ENCODE data around the gene HS6ST1. TPM values are rescaled to one million over a fixed set of nuclear protein-coding genes. Genes with fewer than 3 reads are reported as not detected.
A peak's percentile ranks its signal among the peaks of the same experiment; 100 is the strongest.

Gene HS6ST1
- total RNA-seq, 2 donors from 2014 or later: 25.4 to 44.8 TPM

DNA sequence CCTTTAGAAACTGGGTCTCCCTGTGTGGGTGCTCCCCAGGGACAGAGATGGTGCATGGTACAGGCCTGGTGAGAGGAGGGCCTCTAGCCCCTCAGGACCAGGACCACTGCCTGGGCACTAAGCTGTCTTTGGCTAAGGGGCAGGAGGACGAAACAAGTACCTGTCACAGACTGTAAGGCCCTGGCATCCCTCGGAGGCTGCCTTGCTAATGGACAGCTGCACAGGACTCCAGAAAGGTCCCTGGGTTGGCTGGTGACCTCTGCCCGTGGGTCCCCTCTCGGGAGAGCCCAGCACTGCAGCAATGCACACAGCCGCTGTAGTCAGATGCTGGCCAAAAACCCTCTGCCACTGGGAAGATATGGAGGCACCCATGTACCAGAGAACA, 14.3 kb downstream of the HS6ST1 start:
- TF ChIP-seq POLR2A (IDR thresholded peaks at IDR 0.05): no peak
- TF ChIP-seq, protein P1, sequence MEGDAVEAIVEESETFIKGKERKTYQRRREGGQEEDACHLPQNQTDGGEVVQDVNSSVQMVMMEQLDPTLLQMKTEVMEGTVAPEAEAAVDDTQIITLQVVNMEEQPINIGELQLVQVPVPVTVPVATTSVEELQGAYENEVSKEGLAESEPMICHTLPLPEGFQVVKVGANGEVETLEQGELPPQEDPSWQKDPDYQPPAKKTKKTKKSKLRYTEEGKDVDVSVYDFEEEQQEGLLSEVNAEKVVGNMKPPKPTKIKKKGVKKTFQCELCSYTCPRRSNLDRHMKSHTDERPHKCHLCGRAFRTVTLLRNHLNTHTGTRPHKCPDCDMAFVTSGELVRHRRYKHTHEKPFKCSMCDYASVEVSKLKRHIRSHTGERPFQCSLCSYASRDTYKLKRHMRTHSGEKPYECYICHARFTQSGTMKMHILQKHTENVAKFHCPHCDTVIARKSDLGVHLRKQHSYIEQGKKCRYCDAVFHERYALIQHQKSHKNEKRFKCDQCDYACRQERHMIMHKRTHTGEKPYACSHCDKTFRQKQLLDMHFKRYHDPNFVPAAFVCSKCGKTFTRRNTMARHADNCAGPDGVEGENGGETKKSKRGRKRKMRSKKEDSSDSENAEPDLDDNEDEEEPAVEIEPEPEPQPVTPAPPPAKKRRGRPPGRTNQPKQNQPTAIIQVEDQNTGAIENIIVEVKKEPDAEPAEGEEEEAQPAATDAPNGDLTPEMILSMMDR (IDR thresholded peaks at IDR 0.05): no peak
- peaks cover 75% of the 10 kb centered on the region for H3K4me1 ChIP-seq
- intact Hi-C loops (cut with DNase I): no loop called here
- no peak overlapping the region for H3K4me3 ChIP-seq
- H3K27me3 ChIP-seq: no peaks in the 10 kb centered on the region
- H3K9me3 ChIP-seq: no peaks in the 10 kb centered on the region
- peak overlapping the region in 2 of 4 donors; percentile 59 to 73 for H3K27ac ChIP-seq
- no peak for ATAC-seq
- peak in 1 of 4 donors; percentile 9 for DNase-seq
- 77 to 79% methylated on average over 4 to 5 of the region's 5 CpGs for WGBS, 2 donors
- H3K36me3 ChIP-seq (replicated peaks in 1 of 2; ENCODE audit: insufficient read depth in 1 of 2, low read depth in 2 of 2): no peaks in the 10 kb centered on the region

DNA sequence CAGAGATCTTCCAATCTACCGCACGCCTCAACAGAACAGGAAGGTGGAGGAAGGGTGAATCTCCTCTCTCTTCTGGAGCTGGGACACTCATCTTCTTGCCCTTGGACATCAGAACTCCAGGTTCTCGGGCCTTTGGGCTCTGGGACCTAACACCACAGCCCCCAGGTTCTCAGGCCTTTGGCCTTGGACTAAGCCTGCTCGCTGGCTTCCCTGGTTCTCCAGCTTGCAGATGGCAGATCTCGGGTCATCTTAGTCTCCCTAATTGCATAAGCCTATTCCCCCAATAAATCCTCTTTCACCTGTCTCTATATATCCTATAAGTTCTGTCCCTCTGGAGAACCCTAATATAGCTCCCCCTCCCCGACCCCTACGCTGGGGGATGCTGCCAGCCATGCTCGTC, 14.8 kb downstream of the HS6ST1 start:
- H3K4me1 ChIP-seq: peaks cover 73% of the 10 kb centered on the region
- ATAC-seq: no peak

DNA sequence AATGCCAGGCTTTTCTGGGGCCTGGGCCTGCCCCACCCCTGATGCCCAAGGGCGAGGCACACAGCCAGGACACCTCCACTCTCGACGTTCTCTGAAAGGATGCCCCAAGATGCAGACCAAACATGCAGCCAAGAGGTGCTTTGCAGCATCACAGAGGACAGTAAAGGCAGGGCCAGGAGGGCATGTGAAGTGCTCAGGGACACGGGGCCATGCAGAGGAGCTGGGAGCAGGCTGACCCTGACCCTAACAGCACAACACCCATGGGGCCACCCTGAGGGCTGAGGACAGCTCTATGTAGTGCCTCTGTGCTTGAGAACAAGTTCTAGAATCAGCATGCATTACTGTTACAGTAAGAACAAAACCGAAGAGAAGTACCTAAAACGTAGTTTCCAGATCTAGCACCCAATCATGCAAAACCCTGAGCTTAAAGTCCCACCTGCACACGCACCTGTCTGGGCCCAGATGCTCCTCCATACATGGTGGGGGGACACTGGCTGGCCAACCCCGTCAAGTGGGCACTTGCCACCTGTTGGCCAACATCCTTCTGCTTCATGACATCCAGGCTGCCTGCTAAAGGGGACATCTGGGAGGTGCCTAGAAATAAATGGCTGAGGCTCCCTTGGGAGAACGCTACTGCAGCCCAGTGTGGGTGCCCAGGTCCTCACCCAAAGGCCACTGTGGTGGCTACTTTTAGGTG, 15.4 kb downstream of the HS6ST1 start:
- no peak for ATAC-seq
- peaks cover 66% of the 10 kb centered on the region for H3K4me1 ChIP-seq
- 71 to 92% methylated on average over 5 to 9 of the region's 9 CpGs for WGBS, 2 donors
- no peaks in the 10 kb centered on the region for H3K9me3 ChIP-seq
- TF ChIP-seq, protein P1 (IDR thresholded peaks at IDR 0.05): no peak
- no peak for TF ChIP-seq POLR2A (IDR thresholded peaks at IDR 0.05)
- no peaks in the 10 kb centered on the region for H3K36me3 ChIP-seq (replicated peaks in 1 of 2; ENCODE audit: insufficient read depth in 1 of 2, low read depth in 2 of 2)
- no peak overlapping the region for H3K27ac ChIP-seq
- H3K27me3 ChIP-seq: no peaks in the 10 kb centered on the region
- no peak for DNase-seq
- H3K4me3 ChIP-seq: no peak overlapping the region
- intact Hi-C loops (cut with DNase I): no loop called here

More for the DNA sequence above, 14.8 kb downstream of the HS6ST1 start:
- Histone ChIP-seq H3K9me3 (no peaks in the 10 kb centered on the region), H3K36me3 (replicated peaks in 1 of 2; ENCODE audit: insufficient read depth in 1 of 2, low read depth in 2 of 2) (no peaks in the 10 kb centered on the region), H3K27me3 (no peaks in the 10 kb centered on the region), H3K27ac (peak overlapping the region in 1 of 4 donors; percentile 59), H3K4me3 (no peak overlapping the region)
- DNase-seq: peak in 1 of 4 donors; percentile 0
- intact Hi-C loops (cut with DNase I): no loop called here
- TF ChIP-seq, protein P1 (IDR thresholded peaks at IDR 0.05): no peak
- TF ChIP-seq POLR2A (IDR thresholded peaks at IDR 0.05): no peak
- WGBS, 2 donors: 92% methylated on average over 8 of the region's 8 CpGs

DNA sequence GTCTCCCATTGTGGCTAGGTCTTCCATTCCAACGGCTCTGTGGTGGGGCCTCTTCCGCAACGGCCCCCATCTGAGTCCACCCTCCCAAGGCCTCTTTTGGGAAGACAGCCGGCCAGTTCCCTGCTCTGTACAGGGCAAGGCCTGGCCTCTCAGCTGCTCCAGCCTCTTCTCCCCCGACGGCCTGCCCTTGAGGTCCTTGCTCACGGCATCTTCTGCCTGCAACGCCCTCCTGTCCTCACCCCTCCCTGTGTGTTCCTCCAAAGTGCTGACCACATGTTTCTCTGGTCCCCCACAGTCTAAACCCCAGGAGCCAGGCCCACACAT, 16.0 kb downstream of the HS6ST1 start:
- Histone ChIP-seq H3K4me3 (no peak overlapping the region), H3K27ac (no peak overlapping the region), H3K4me1 (peaks cover 61% of the 10 kb centered on the region), H3K27me3 (no peaks in the 10 kb centered on the region), H3K9me3 (no peaks in the 10 kb centered on the region), H3K36me3 (replicated peaks in 1 of 2; ENCODE audit: insufficient read depth in 1 of 2, low read depth in 2 of 2) (no peaks in the 10 kb centered on the region)
- WGBS, 2 donors: 74 to 79% methylated on average over 8 of the region's 8 CpGs
- no peak for TF ChIP-seq POLR2A (IDR thresholded peaks at IDR 0.05)
- TF ChIP-seq, protein P1 (IDR thresholded peaks at IDR 0.05): no peak
- intact Hi-C loops (cut with DNase I): no loop called here
- no peak for ATAC-seq
- DNase-seq: no peak
